SU-DHL-6 (cell line): ENCODE results near the gene TAF8.

Source experiments
- CTCF ChIP-seq: fragments of 200-600 bp; sonication (generic); IDR thresholded peaks from one replicate; pipeline ENCODE4 v1.5.1; 2017; ENCODE audit warnings: antibody characterized with exemption, mild to moderate bottlenecking, low read length, moderate library complexity; ENCODE audit not compliant: insufficient read depth, poor library complexity, severe bottlenecking
- EZH2phosphoT487 ChIP-seq: fragments of 200-600 bp; sonication (generic), shearing (Covaris generic); conservative IDR thresholded peaks from 2 replicates; pipeline ENCODE4 v1.6.1; 2018; ENCODE audit warnings: mild to moderate bottlenecking, antibody characterized with exemption, low read length, moderate library complexity, mixed read lengths

DNA sequence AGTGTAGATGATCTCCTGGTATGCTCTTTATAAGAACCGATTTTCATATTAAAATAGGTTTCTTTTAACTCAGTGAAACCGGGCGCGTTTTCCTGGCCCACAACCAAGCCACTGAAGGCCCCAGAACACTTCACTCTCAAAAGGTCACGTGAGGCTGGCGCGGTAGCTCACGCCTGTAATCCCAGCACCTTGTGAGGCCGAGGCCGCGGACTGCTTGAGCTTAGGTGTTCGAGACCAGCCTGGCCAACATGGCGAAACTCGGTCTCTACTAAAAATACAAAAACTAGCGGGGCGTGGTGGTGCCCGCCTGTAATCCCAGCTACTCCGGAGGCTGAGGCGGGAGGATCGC is 402 bp upstream of the TAF8 start:
- no peak for TF ChIP-seq CTCF
- TF ChIP-seq EZH2phosphoT487 = no peak
